Measurements from ENCODE around the gene FAM236D.
"Not testable (repeated sequence)": the region's sequence is repeated elsewhere in the genome, so short reads cannot be mapped to it uniquely, and the experiment has no call there.

Gene FAM236D

GRCh38 chrX:72808110-72808509 is at the start of gene FAM236D:
Gene FAM236D (minus strand): TSS chrX:72808210. CDS start chrX:72808110, 100 bp downstream.
- DNase-seq (ENCODE audit: low spot score) = not testable (repeated sequence)

DNA sequence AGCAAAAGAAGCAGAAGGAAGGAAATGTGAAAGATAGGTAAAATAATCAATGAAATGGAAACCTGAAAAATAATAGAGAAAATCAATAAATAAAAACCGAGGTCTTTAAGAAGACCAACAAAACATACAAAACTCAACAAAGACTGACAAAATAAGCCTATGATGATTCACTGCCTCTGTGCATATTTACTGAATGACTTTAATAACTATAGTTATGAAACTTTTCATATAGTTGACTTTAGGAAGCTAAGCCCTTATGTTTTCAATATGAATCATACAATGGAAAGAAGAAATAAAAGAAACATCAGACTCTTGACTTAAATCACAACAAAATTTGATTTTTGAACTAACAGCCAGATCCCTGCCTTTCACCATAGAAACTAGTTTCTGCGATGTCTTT is 29.5 kb upstream of the FAM236D start:
- not testable (repeated sequence) for DNase-seq (ENCODE audit: low spot score)

GRCh38 chrX:72830701-72831100 is 22.7 kb upstream of the FAM236D start:
- not testable (repeated sequence) for DNase-seq (ENCODE audit: low spot score)

- not testable (repeated sequence) for DNase-seq (ENCODE audit: low spot score)
Observed at GRCh38 chrX:72790390-72790789, 17.6 kb downstream of the FAM236D start.

DNA sequence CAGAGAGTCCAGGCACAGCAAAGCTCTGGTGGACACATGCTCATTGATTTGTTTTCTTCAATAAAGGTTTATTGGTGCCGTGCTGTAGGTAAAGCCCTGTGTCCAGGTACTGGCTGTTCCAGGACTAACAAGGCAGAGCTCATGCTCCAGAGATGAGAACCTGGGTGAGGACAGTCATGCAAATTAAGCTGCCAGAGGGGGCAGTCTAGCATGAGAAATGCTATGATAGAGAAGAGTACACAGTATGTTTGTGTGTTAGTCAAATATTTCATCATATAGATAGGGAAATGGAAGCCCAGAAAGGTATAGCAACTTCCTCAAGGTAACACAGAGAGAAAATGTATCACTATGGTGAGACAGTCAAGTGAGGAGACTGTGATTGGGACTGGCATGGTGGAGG is 19.9 kb downstream of the FAM236D start:
- DNase-seq (ENCODE audit: low spot score) = not testable (repeated sequence)

DNA sequence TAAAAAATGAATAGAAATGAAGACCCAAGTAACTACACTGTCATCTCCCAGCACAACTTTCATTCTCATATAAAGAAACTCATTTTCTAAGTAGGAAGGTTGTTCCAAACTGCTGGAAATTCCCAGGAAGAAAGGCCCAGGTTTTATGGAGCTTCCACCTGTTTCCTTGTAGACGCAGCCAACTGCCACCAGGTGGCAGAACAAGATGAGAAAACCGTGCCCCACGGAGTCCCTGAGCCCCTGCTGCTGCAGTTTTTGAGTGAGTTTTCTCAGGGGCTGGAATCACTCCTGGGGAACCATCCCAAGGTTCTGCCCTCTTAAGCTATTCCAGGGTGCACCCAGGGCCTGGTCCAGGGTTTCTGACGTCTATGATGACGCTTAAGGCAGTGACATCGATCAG is 24.0 kb downstream of the FAM236D start:
- DNase-seq (ENCODE audit: low spot score) = not testable (repeated sequence)

DNA sequence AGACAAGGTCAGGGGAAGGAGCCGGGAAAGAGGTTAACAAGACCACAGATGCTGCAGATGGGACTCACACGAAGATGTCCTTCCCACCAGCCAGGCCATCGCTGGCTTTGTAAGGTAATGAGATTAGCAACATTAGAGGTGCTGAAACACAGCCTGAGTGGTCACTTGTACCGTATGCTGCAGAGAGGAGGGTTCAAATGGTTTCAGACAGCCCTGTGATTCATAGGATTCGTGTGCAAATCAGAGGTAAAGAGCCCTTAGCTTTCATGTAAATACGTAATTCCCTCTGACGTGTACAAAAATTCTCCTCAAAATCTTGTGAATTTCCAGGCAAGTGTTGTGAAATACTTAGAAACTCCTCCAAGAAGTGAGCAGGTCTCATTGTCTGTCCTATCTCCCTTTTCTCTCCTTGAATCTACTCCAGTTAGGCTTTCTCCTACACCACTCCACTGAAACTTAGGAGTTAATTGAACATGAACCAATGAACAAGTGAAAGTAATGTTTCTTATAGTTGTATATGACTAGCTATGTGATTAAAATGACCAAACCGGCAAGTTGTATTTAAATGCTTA is 24.6 kb downstream of the FAM236D start:
- DNase-seq (ENCODE audit: low spot score) = not testable (repeated sequence)

- not testable (repeated sequence) for DNase-seq (ENCODE audit: low spot score)
Observed at GRCh38 chrX:72782560-72782959, 25.4 kb downstream of the FAM236D start, which contains the start of gene FAM236B. Gene FAM236B (minus strand): TSS chrX:72782660. CDS start chrX:72782560, 100 bp downstream.

DNA sequence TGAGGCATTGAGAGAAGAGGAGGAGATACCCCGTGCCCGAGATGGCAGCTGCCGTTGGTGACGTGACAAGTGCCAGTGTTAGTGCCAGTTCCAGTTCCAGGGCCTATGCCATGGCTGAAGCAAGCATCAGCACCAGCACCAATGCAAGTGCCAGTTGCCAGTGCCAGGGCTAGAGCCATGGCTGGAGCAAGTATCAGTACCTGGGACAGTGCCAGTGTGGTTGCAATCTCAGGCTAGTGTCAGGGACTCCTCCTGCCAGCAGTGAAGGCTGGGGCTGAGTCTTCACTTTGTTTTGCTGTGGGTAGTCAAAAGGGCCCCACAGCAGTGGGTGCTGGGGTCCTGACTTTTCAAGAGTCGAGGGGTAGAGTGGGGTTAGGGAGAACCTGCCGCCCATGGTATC is 29.9 kb downstream of the FAM236D start:
- not testable (repeated sequence) for DNase-seq (ENCODE audit: low spot score)

GRCh38 chrX:72777467-72777790 is 30.6 kb downstream of the FAM236D start:
- DNase-seq (ENCODE audit: low spot score) = not testable (repeated sequence)

DNA sequence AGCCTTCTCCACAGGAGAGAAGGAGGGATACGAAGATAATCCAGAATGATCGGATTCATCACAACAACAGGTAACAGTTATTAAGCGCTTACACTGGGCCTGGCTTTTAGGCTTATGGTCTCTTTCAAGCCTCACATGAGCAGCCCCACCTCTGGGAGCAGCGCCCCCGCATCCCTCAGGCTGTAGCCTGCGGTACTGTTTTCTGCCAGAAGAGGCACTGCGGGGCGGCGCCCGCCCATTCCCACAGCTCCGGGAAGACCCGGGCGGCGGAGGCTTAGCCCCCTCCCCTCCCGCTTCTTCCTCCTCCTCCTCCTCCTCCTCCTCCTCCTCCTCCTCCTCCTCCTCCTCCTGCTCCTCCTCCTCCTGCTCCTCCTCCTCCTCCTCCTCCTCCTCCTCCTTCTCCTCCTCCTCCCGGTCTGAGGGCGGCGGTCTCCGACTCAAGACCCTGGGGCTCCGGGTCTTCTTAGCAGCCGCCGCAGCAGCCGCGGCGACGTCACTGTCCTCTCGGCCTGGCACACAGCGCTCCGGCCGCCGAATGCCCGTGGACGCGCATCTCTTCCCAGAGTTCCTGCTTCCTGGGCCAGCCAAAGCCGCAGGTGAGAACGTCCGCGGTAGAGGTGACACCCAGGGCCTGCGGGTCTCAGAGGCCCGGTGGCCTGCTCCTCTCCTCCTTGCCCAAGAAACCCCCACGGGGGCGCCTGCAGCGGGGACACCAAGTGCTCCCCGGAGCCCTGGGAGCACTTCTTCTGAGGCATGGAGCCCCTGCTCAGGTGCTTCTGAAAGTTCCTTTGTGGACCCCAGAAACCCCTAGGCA is 31.1 kb downstream of the FAM236D start, which contains the start of gene DMRTC1B:
TSS of gene DMRTC1B (plus strand) at position 238 of the 814 bp plus-strand sequence. CDS start 68,246 bp downstream, outside the sequence.
- not testable (repeated sequence) for DNase-seq (ENCODE audit: low spot score)

DNA sequence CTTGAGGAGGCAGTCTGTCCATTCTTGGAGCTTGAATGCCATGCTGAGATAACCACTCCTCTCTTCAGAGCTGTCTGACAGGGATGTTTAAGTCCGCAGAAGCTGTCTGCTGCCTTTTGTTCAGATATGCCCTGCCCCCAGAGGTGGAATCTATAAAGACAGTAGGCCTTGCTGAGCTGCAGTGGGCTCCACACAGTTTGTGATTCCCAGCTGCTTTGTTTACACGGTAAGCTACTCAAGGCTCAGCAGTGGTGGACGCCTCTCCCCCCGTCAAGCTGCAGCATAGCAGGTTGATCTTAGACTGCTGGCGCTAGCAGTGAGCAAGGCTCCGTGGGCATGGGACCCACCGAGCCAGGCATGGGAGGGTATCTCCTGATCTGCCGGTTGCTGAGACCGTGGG is 47.6 kb downstream of the FAM236D start:
- not testable (repeated sequence) for DNase-seq (ENCODE audit: low spot score)
